Spinal cord (tissue), 10 donors: Measurements from ENCODE around the gene ABCA6. TPM values are rescaled to one million over a fixed set of nuclear protein-coding genes. Genes with fewer than 3 reads are reported as not detected.

Source experiments
- DNase-seq, 6 donors: peaks; one replicate each; pipeline versions ENCODE4 v3.0.0 to v3.0.0-alpha.2; 2013 to 2015; ENCODE audit warnings: low spot score in 6 of 6, low read depth in 4 of 6
- H3K27ac ChIP-seq: one replicate; pipeline ENCODE4 v1.5.1; 2013; ENCODE audit warnings: low read depth, low read length, control low read depth
- H3K27me3 ChIP-seq: one replicate; pipeline ENCODE4 v1.6.1; 2013; ENCODE audit warnings: low read length; ENCODE audit not compliant: control insufficient read depth, insufficient read depth
- H3K36me3 ChIP-seq: one replicate; pipeline ENCODE4 v1.6.1; 2013; ENCODE audit warnings: low read length; ENCODE audit not compliant: control insufficient read depth, insufficient read depth
- H3K4me1 ChIP-seq: one replicate; pipeline ENCODE4 v1.6.1; 2013; ENCODE audit warnings: low read length; ENCODE audit not compliant: control insufficient read depth, insufficient read depth
- H3K4me3 ChIP-seq: one replicate; pipeline ENCODE4 v1.5.1; 2013; ENCODE audit warnings: low read depth, low read length, control low read depth
- H3K9me3 ChIP-seq: one replicate; pipeline ENCODE4 v1.6.1; 2013; ENCODE audit warnings: low read length; ENCODE audit not compliant: control insufficient read depth, insufficient read depth
- WGBS: methylation state at CpG from one replicate; pipeline ENCODE4 v1.1.5; 2013; ENCODE audit warnings: missing lambda C conversion rate; ENCODE audit not compliant: insufficient coverage; 5-methylcytosine and 5-hydroxymethylcytosine counted together
- long read RNA-seq, 4 donors: transcript quantifications; one replicate each; lab custom pipeline, GENCODE V29; 2026
- polyA plus RNA-seq, 2 donors: library from polyadenylated mRNA; unstranded; fragments of 120-200 nt; gene quantifications; one replicate each; pipeline ENCODE4 v1.2.1, GENCODE V29; 2013; ENCODE audit not compliant: insufficient read length in 2 of 2
- total RNA-seq, 2 donors: library from RNA; depleted of rRNA in 1 of 2; stranded (reverse); fragments of 120-200 nt in 1 of 2; fragments of >200 nt in 1 of 2; gene quantifications; one replicate each; pipeline versions ENCODE4 v1.2.3 to v1.2.4, GENCODE V29; 2013 to 2014
- donor health status: healthy.

Gene ABCA6, protein sequence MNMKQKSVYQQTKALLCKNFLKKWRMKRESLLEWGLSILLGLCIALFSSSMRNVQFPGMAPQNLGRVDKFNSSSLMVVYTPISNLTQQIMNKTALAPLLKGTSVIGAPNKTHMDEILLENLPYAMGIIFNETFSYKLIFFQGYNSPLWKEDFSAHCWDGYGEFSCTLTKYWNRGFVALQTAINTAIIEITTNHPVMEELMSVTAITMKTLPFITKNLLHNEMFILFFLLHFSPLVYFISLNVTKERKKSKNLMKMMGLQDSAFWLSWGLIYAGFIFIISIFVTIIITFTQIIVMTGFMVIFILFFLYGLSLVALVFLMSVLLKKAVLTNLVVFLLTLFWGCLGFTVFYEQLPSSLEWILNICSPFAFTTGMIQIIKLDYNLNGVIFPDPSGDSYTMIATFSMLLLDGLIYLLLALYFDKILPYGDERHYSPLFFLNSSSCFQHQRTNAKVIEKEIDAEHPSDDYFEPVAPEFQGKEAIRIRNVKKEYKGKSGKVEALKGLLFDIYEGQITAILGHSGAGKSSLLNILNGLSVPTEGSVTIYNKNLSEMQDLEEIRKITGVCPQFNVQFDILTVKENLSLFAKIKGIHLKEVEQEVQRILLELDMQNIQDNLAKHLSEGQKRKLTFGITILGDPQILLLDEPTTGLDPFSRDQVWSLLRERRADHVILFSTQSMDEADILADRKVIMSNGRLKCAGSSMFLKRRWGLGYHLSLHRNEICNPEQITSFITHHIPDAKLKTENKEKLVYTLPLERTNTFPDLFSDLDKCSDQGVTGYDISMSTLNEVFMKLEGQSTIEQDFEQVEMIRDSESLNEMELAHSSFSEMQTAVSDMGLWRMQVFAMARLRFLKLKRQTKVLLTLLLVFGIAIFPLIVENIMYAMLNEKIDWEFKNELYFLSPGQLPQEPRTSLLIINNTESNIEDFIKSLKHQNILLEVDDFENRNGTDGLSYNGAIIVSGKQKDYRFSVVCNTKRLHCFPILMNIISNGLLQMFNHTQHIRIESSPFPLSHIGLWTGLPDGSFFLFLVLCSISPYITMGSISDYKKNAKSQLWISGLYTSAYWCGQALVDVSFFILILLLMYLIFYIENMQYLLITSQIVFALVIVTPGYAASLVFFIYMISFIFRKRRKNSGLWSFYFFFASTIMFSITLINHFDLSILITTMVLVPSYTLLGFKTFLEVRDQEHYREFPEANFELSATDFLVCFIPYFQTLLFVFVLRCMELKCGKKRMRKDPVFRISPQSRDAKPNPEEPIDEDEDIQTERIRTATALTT (N-terminal part only)
- total RNA-seq (10 to 100 TPM in 1 of 2 donors, 1 to 10 TPM in 1; 7.9 to 17.9 TPM), polyA plus RNA-seq (1 to 10 TPM in 1 of 2 donors, under 1 TPM in 1; 0.93 to 1.6 TPM)
- long read RNA-seq, donor 1, result 0 reads
- long read RNA-seq, donor 2, result 0 reads
- long read RNA-seq, donor 3, result 0 reads
- long read RNA-seq, donor 4, partial matches to known transcripts, result 5 of 9 reads
- long read RNA-seq, donor 4, other reads (novel, unspliced or antisense), result 0 of 9 reads

DNA sequence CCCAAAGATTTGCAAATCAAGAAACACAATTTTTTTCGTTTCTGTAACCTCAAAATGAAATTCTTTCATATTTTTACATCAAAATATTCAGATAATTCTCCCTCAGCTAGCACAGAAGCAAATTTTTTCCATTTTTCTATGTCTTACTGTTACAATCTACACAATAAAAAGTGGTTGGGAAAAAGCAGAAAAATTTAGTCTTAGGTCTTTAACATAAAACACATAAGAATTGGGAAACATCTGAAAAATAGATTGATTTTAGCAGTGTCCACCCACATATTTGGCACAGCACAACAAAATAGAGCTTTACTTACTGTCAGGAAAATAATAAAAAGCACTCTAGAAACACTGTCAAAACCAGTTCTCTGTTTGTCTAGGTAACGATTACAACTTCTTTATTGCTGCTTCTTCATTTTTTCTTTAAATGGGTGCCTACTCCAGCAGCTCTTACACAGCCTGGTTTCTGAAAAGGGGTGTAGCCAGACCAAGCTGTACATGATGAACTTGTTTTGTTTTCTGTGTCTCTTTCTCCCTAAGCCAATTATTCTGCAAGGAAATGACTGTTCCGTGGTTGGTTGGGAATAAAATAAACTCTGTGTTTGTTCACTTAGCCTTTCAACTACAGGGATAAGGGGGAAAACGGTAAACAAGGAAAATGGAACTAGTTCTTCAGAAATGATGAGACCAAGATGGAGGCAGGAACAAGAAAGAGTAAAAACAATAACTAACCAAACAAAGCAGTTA is at the start of gene ABCA6:
ABCA6 (minus strand) TSS at position 465 of the 744 bp plus-strand sequence. CDS start 1,192 bp downstream, outside the sequence.
- H3K4me3 ChIP-seq, result no peak within 1 kb of the TSS
- no peaks in the 10 kb centered on the region for H3K27me3 ChIP-seq
- DNase-seq, result peak in 1 of 6 donors; percentile 7
- H3K4me1 ChIP-seq, result no peaks in the 10 kb centered on the region
- WGBS, result 100% methylated on average over 1 of the region's 4 CpGs
- no peaks in the 10 kb centered on the region for H3K36me3 ChIP-seq
- no peak within 1 kb of the TSS for H3K27ac ChIP-seq
- H3K9me3 ChIP-seq, result peaks cover 2% of the 10 kb centered on the region

- no peak overlapping the region for H3K4me3 ChIP-seq
- no CpG with 5 or more reads among the region's 2 CpGs for WGBS
- H3K27me3 ChIP-seq, result no peaks in the 10 kb centered on the region
- H3K36me3 ChIP-seq, result no peaks in the 10 kb centered on the region
- peaks cover 3% of the 10 kb centered on the region for H3K4me1 ChIP-seq
- no peak overlapping the region for H3K27ac ChIP-seq
- no peak for DNase-seq
- H3K9me3 ChIP-seq, result no peaks in the 10 kb centered on the region
Measured at GRCh38 chr17:69188796-69189195, 47.1 kb upstream of the ABCA6 start.

DNA sequence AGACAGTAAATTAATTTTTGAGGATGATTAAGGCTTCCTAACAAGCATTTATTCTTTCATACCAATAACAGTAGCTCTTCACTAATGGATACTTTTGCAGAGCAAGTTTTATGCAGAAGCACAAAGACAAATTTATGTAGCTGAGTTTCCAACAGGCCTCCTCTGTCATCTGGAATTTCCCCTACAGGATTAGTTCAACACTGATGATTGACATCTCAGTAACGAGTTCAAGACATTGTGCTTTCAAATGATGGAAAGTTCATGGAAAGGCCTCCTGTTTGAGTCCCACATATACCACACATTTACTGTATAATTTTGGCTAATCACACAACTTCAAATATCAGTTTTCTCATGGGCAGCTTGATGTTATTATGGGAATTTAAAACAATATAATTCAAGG is 46.4 kb upstream of the ABCA6 start:
- no peak for DNase-seq
- no peak overlapping the region for H3K4me3 ChIP-seq
- no peaks in the 10 kb centered on the region for H3K9me3 ChIP-seq
- no peak overlapping the region for H3K27ac ChIP-seq
- H3K4me1 ChIP-seq, result peaks cover 3% of the 10 kb centered on the region
- no peaks in the 10 kb centered on the region for H3K36me3 ChIP-seq
- WGBS, result no CpG with 5 or more reads among the region's 1 CpG
- no peaks in the 10 kb centered on the region for H3K27me3 ChIP-seq

DNA sequence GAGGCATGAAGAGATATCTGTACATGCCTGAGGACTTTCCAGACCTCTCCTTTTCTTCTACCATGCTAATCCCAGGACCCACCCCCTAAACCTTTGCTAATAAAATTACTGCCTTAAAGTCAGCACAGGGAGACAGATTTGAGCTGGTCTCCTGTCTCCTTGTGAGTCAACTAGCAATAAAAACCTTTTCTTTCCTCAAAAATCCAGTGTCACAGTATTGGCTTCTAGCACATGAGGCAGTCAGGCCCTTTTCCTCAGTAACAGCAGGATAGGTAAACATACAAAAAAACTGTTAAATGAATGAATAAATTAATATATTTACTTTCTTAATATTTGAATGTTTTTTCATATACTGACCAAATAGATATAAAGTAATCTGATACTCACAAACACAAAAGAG is 45.6 kb upstream of the ABCA6 start:
- Histone ChIP-seq H3K27ac (no peak overlapping the region), H3K4me1 (peaks cover 3% of the 10 kb centered on the region), H3K27me3 (no peaks in the 10 kb centered on the region), H3K4me3 (no peak overlapping the region), H3K36me3 (no peaks in the 10 kb centered on the region), H3K9me3 (no peaks in the 10 kb centered on the region)
- no peak for DNase-seq

GRCh38 chr17:69179227-69179952 is 37.7 kb upstream of the ABCA6 start:
- H3K9me3 ChIP-seq, result no peaks in the 10 kb centered on the region
- WGBS, result no CpG with 5 or more reads among the region's 4 CpGs
- no peak overlapping the region for H3K4me3 ChIP-seq

GRCh38 chr17:69176457-69176795 is 34.7 kb upstream of the ABCA6 start:
- H3K9me3 ChIP-seq, result no peaks in the 10 kb centered on the region
- no peak overlapping the region for H3K4me3 ChIP-seq
- H3K27me3 ChIP-seq, result no peaks in the 10 kb centered on the region
- H3K36me3 ChIP-seq, result no peaks in the 10 kb centered on the region
- H3K27ac ChIP-seq, result no peak overlapping the region
- WGBS, result no CpG with 5 or more reads among the region's 1 CpG
- no peaks in the 10 kb centered on the region for H3K4me1 ChIP-seq
- no peak for DNase-seq

More at GRCh38 chr17:69179227-69179952, 37.7 kb upstream of the ABCA6 start:
- no peak for DNase-seq
- no peak overlapping the region for H3K27ac ChIP-seq
- H3K4me1 ChIP-seq, result peaks cover 3% of the 10 kb centered on the region
- H3K36me3 ChIP-seq, result no peaks in the 10 kb centered on the region
- H3K27me3 ChIP-seq, result no peaks in the 10 kb centered on the region

DNA sequence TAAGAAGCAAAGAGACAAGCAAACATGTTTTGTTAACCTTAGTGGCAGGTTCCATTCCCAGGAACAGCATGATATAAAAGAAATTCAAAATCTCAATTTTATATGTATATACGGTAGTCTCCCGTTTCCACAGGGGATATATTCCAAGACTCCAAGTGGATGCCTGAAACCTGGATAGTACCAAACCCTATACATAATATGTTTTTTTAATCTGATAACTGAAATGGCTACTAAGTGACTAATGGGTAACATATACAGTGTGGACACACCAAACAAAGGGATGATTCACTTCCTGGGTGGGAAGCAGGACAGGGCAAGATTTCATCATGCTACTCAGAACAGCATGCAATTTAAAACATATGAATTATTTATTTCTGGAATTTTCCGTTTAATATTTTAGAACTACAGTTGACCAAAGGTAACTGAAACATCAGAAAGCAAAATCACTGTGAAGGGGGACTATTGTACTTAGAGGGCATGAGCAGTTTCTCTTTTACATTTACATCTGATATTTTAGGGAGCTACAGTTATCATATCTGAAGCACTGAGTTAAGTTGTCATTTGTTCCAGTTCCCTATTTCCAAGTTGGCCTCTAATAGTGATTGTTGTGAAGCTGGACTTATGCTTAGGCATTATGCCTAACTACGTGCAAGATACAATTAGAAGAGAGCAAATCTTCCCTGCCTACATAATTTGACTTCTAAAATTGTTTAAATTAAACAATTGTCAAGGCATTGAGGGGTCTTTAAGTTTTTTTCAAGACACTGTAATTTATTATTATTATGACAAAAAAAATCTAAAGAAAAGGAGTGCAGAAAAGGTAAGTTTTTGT is 34.1 kb upstream of the ABCA6 start:
- no CpG with 5 or more reads among the region's 4 CpGs for WGBS
- DNase-seq, result no peak
- Histone ChIP-seq H3K27ac (no peak overlapping the region), H3K4me3 (no peak overlapping the region), H3K4me1 (no peaks in the 10 kb centered on the region), H3K27me3 (no peaks in the 10 kb centered on the region), H3K36me3 (no peaks in the 10 kb centered on the region), H3K9me3 (peaks cover 2% of the 10 kb centered on the region)

DNA sequence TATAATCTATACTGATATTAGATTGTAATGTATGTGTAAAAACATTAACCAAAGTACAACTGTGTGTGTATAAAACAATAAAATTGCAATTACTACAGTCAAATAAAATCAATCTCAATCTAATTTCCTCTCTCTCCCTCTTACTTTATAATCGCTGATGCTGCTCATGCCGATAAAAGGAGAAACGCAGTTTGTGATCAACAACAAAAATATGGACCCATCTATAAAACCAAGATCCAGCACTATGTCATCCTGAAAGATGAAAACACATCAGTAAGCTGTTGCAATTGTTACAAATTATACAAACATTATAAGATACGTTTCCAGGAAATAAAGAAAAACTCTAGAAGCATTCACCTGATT is 33.5 kb upstream of the ABCA6 start:
- H3K36me3 ChIP-seq, result no peaks in the 10 kb centered on the region
- WGBS, result 89% methylated on average over 3 of the region's 4 CpGs
- H3K4me3 ChIP-seq, result no peak overlapping the region
- no peaks in the 10 kb centered on the region for H3K27me3 ChIP-seq
- no peak overlapping the region for H3K27ac ChIP-seq
- DNase-seq, result no peak
- peaks cover 2% of the 10 kb centered on the region for H3K9me3 ChIP-seq
- no peaks in the 10 kb centered on the region for H3K4me1 ChIP-seq
